ENCODE measurements around the gene TMEM44.

Gene TMEM44, protein sequence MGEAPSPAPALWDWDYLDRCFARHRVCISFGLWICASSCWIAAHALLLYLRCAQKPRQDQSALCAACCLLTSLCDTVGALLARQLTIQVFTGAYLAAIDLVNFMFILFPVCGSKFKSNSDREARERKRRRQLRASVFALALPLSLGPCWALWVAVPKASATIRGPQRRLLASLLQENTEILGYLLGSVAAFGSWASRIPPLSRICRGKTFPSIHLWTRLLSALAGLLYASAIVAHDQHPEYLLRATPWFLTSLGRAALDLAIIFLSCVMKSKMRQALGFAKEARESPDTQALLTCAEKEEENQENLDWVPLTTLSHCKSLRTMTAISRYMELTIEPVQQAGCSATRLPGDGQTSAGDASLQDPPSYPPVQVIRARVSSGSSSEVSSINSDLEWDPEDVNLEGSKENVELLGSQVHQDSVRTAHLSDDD

DNA sequence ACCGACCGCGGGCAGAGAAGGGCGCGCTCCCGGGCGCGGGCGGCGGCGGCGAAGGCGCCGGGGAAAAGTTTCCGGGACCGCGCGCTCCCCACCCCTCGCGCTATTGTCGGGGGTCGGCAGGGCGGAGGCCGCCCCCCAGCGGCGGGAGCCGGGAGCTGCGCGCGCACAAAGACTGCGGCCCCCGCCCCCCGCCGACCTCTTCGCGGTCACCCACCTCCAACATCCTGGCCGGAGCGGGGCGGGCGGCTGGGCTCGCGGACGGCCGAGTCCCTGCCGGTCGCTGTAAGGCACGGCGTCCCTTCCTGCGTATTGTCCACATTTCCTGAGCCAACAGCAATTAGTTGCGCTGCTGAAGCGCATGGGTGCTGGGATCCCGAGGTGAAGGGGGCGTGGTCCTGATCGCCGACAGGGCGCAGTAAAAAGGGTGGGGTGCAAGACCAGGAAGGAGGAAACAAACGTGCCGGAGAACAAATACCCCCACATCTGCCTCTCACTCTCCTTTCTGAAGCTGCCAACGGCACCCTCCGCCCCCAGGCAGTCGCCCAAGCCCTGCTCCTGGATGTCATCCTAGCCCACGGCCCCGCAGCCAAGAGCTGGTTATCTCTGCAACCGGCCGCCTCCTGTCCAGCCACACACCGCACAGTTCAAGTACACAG lies at the start of gene TMEM44:
TSS of gene TMEM44 (minus strand) at position 71 of the 656 bp plus-strand sequence. CDS start 204 bp downstream, outside the sequence.
- DNase-seq (ENCODE audit: low read depth, low spot score): no peak

DNA sequence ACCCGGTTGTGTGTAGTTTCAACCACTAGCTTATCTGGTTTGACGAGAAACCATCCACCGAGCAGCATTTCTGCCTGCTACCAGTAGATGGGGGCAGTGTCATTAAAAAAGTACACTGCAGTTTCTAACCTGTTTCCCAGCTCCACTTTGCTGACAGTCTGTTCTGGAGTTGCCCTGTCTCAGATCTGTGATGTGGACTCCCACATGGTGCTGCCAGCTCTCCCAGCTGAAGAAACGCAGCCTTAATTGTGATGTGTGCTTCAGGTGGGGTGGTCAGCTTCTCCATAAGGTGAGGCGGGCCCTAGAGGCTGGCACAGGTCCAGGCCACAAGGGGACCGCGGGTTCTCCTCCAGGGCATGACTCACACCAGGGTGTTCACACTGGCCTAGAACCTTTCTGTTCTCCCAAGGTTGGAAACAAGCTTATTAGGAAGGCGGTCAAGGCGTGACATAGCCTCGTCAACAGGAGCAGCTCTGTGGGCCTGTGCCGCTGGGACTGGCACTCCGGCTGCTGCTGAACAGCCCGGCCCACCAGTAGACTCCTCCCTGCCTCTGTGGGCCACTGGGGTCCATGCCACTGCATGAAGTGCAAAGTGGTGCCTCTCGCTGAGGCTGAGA lies 49.6 kb upstream of the TMEM44 start:
- peak; percentile 41 for DNase-seq (ENCODE audit: low read depth, low spot score)

DNA sequence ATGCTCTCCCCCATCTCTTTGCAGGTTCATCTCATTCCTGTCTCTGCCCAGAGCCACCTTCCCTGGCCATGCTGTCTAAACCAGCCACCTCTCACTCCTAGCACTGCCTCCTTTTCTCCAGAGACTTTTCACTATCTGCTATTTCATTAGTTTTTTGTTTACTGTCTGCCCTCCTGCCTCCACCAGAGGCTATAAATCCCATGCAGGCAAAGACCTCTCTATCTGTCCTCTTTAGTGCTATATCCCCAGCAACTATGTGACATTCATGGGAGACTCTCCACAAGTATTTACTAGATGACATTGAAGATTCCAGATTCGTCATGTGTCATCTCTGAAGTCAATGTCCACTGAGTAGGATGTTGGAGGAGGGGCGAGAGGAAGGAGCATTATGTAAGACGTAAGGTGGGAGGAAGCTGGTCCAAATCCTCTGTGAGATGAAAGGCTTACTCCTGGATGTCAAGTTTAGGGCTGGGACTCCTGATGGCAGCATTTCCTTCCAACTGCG lies 49.0 kb upstream of the TMEM44 start:
- DNase-seq (ENCODE audit: low read depth, low spot score): no peak

DNA sequence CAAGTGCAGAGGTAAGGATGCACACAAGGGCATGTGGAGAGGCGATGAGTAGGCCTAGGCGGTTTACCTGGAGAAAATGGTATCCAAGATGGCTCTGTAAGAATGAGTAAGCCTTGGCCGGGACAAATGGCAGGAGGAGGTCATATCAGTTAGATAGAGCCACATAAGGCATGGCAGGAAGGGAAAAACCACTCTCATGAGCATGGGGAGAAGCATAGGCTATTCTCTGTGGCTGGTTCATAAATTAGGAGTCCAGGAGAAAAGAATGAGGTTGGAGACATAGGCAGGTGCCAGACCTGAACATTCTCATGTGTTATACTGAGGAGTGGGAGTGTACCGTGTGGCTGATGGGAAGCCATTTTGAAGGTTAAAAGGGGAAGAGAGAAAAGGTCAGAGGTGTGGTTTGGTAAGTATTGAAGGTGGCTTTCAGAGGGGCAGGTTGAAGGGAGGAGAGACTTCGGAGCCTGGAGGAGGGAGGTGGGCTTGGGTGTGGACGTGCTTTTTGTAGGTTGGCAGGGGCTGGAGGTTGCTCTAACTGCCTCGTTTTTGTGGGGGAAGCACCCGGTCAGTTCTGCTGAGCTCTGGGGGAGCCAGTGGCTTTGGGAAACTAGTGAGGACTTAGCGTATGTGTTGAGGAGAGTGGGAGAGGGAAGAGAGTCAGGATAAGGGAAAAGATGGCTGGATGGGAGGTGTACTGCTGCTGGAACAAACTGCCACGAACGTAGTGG lies 47.8 kb upstream of the TMEM44 start:
- DNase-seq (ENCODE audit: low read depth, low spot score): no peak

DNA sequence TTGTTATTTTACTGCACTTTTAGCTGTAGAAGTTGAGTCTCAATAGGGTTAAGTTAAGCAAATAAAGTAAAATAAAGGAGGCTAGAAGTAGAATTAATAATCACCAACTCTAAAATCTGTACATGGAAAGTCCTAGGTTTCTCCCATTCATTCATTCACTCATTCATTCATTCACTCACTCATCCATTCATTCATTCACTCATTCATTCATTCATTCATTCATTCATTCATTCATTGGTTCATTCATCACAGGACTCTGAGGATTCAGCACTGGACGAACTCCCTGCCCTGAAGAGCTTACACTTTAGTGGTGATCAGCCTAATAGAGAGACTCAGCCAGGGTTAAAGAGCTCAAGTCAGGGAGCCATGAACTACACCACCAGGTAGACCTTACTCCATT lies 43.3 kb upstream of the TMEM44 start:
- no peak for DNase-seq (ENCODE audit: low read depth, low spot score)

DNA sequence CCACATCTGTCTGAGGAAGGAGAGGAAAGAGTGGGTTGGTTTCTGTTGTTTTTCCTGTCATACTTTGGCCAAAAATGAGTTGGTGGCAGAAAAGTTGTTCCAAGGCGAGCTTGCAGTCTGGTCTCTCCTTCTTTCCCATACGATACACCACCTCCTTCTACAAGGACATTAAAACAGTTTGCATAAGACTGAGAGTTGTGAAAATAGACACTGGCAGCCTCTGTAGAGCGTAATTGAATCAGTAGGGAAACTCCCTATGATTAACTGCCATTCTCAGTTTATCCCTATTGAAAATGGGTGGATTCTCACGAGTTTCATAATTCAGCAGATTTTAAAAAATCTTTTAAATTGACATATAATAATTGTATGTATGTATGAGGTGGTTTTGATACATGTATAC lies 42.5 kb upstream of the TMEM44 start:
- DNase-seq (ENCODE audit: low read depth, low spot score): no peak

DNA sequence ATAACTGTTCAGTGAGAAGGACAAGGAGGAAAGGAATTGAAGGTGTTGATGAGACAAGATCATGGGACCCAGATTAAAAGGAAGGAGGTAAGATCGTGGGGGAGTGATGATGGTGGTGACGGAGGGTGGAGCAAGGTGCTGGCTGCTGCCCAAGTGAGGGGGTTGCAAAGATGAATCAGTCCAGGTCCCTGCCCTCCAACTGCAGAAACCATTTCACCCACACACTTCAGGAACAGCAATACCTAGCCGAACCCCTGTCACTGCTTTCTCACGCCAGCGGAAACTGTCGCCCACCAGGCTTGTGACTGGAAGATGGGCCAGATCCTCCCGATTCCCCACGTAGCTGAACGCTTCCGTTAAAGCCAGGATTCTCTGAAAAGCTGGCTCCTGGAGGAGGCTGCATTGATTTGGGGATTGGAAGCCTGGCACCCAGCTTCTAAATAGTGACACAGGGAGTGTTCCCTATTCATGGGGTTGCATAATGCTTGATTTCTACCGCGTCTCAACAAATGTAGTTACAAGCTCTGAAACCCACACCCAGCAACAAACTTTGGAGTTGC lies 41.9 kb upstream of the TMEM44 start:
- no peak for DNase-seq (ENCODE audit: low read depth, low spot score)

DNA sequence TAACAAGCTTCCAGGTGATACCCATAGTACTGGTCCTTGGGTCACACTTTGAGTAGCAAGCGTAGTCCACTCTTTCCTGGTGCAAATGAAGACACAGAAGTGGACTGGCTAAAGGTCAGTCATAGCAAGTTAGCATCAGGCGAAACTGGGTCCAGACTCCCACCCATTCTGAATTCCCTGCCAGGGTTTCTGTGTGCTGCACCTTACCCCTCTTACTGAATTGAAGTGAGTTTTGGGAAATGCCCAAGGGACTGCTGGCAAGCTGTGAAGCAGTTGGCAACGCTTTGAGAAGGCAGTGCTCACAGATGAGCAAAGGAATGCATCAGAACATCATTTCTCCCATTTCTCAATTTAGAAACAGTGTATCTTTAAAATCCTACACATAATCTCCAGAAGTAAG lies 40.5 kb upstream of the TMEM44 start:
- no peak for DNase-seq (ENCODE audit: low read depth, low spot score)

DNA sequence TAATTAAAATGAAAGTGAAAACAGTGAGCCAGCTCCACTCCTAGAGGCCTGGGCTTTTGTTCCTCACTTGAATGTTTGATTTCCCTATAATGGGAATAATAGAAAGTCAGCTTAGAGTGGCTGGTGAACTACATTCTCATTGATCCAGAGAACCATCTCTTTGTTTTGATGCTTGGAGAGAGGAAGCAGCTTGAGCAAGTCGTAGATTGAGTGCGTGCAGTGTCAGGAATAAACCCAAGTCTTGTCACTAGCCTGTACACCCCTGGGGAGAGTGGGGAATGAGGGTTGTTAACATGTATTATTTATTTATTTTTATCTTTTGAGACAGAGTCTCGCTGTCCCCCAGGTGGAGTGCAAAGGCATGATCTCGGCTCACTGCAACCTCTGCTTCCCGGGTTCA lies 39.7 kb upstream of the TMEM44 start:
- no peak for DNase-seq (ENCODE audit: low read depth, low spot score)

DNA sequence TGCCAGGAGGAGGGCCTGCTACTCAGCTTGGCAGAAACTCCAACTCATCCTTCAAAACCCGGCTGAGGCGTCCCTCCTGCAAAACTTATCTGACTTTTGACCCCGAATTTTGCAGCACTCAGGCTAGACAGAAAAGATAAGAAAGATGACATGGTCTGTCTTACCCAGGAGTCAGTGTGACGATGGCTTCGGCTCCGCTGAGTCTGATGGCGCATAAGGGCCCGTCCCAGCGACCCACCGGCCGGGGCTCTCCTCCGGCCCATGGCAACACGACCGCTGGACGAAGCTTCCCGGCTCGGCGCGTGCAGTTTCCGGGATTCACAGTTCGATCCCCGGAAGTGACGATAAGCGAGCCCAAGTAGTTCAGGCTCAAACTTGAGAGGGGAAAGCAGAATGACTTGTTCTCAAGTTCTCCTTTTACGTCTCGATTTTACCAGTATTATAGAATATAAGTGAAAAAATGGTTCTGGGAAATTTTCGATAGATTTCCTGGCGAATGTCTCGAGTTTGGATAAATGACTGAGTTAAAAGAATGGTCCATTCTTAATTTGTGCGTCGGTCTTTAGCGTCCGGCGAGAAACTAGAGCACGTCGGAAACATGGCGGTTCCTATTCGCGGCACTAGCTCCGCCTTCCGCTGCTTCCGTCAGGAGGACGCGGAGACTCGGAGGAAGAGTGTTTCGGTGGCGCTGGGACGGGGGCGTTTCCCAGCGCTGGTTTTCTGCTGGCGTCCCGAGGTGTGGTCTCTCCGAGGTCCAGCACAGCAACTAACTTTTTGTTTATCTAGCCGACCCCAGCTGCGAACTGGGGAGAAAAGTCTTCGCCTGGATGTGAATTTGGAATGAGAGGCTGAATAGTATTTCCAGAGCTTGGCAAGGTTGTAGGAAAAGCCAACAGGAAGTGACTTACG lies 38.9 kb upstream of the TMEM44 start, which contains the start of gene LSG1:
TSS of gene LSG1 (minus strand) at position 292 of the 909 bp plus-strand sequence. CDS start at position 263, 29 bp downstream.
- DNase-seq (ENCODE audit: low read depth, low spot score): peak; percentile 84

DNA sequence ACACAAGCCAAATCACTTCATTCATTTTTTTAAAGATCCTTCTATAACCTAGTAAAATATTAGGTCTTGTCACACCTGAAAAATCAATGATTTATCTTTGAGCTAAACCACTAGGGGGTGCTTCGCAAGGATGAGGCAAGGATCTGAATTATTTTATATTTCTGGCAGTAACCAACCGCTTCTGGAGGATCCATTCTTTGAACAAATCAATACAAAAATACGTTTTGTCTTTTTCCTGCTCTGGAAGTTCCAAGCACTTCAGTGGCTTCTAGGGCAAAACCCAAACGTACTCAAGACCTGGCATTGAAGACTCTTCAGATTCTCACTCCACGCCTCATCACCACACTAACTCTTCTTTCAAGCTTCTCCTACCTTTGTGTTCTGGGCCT lies 38.3 kb upstream of the TMEM44 start:
- no peak for DNase-seq (ENCODE audit: low read depth, low spot score)

DNA sequence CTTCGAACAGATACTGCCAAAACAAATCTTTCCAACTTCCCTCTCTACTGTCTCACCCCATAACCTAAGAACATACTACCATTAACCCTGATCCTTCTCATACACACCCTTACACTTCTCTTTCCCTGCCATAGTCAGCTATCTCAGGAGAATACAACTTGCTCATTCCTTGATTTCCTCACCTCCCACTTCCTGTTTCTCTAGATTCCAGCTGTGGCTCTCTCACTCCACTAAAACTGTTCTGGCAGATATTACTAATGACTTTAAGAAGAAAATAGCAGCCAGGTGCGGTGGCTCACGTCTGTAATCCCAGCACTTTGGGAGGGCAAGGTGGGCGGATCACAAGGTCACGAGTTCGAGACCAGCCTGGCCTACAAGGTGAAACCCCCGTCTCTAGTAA lies 34.1 kb upstream of the TMEM44 start:
- no peak for DNase-seq (ENCODE audit: low read depth, low spot score)

DNA sequence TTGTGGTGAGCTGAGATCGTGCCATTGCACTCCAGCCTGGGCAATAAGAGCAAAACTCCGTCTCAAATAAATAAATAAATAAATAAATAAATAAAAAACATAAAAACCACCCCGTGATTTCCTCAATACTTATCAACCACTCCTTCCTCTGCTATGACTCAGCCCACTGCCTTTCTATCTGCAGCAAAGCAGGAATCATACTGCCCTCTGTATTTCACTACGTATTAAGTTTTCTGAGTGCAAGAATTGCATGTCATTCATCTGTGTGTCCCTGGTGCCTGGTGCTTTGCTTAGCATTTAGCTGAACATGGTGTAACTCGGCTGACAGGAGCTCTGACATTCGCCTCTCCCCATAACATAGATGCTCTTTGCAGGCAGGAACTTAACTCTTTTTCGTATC lies 31.6 kb upstream of the TMEM44 start:
- no peak for DNase-seq (ENCODE audit: low read depth, low spot score)

DNA sequence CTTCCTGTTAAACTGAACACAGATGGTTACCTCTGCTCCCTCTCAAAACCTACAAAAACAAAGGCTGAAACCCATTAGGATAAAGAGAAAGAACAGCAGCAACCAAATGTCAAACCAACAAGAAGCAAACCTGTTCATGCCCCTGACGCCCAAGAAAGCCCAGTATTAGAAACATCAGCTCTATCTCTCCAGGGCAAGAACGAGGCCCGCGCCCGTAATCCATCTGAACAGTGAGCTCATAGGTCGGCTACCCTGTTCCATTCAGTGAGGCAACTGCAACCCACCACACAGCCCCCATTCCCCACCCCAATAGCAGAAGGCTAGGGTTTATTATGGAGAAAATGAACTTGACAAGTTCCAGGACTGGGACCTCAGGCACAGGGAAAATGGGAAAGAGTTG lies 28.7 kb upstream of the TMEM44 start:
- DNase-seq (ENCODE audit: low read depth, low spot score): no peak

DNA sequence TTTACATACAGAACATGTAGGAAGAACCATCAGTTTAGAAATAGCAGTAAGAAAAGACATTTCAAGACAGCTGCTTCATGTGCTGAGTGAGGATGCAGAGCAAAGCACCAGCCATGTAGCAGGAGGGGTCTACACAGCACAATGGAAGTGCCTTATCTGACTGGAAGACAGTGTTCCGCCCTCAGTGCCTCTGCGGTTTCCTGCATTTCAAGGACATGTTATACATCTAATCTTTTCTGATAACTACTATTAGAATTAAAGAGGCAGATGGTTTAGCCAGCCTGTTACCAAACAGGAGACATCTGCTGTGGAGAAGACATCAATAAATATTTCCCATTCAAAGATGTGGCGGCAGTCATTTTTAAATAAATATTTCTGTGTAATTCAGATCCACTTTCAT lies 28.2 kb upstream of the TMEM44 start:
- DNase-seq (ENCODE audit: low read depth, low spot score): no peak

DNA sequence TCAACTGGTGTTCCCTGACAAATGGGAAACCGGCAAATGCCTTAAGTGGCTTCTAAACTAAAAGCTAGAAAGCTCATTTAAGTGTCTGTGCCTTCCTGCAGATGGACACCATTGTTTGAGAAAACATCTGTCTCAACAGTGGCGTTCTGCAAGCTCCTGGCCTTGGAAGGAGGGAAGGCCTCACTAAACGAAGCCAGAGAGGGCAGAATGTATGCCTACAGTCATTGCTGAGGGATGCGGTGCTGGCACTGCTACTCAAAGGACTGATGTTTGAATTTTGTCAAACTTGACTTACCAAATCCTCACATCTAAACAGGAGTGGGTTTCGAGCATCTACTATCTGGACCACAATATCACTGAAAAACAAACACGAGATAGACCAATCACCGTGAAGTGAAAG lies 26.6 kb upstream of the TMEM44 start:
- no peak for DNase-seq (ENCODE audit: low read depth, low spot score)

DNA sequence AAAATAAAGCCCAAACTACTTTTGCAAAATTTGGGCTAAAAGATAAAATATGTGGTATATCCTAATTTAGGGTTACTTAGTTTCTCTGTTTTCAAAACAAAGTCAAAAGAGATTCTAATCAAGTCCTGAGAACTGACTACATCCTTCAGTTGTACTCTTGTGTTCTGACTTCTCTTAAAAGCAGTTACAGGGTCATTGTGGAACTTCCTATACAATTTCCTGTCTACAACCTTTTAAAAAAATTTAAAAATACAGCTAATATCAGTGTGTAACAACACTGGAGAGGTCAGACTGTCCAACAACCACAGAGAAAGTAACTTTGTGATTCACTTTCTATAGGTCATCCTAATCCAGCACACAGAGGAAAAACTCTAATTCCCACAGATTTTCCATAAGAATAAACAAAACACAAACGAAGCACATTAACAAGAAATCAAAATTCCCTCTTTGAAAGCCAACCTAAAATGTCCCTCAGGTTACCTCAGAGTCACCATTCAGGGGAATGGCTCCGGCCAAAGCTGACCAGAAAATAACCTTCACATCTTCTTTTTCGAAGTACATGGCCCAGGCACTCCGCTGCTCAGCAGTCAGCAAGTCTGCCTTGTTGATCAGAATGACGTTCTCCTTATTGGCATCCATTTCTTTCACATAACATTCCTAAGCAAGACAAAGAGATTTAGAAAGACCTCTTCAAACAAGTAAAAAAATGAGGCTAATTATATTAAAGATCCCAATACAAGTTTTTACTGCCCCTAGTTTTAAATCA lies 25.4 kb upstream of the TMEM44 start:
- no peak for DNase-seq (ENCODE audit: low read depth, low spot score)

DNA sequence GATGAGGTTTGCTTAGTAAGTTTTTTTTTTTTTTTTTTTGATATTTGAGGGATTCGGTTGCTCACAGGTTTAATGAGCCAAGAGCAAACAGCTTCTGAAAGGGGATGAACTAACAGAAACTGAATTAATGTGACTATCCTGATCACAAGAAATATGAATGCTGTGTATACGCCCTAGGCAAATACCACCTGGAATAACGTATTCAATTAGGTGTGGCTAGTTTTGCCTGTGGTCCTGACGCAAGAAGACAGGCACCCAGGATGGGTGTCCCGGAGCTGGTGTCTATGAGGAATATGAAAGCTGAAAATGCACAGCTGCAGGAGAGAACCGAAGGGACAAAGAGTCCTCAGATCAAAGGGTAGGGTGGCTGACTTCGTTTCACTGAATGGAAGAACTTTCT lies 24.2 kb upstream of the TMEM44 start:
- no peak for DNase-seq (ENCODE audit: low read depth, low spot score)

DNA sequence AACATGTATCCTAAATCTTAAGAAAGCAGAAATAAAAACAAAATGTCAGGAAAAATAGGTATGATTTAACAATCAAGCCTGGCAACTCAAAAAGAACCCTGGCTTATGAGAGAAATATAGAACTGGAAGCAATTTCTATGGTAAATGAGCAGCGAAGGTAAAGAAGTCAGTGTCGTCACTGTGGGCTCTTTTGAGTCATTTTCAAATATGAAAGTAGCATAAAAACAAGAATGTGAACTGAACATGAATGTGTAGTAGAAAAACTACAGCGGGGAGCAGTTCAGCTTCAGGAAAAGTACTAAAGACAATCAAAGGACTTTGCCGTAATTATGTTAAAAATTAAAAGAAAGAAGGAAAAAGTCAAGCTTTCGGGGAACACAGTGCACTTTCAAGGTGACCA lies 21.2 kb upstream of the TMEM44 start:
- no peak for DNase-seq (ENCODE audit: low read depth, low spot score)

DNA sequence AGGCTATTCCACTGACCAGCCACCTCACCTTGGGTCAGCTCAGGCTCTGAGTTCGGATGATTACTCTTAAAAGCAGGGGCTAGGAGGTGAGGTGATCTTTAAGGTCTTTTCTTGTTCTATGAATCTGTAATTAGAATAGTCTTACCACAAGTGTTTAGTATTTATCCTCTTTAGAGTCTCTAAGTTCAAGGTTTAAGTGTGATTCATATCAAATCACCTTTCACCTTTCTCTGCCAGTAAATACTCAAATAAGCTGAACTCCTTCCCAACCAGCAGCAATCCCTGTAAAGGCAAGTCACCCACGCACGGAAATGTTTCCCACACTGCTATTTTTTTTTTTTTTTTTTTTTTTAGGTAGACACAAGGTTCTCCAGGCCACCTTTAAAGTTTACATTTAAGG lies 14.5 kb upstream of the TMEM44 start:
- DNase-seq (ENCODE audit: low read depth, low spot score): no peak
